Stimulated activated CD8-positive, alpha-beta memory T cell treated with anti-CD3 and anti-CD28 coated beads, Interleukin-12 subunit alpha, Interleukin-12 subunit beta, amount 100 ng/mL, for 1 hour (primary cell): Measurements from ENCODE around the gene ZFX.

ENCODE experiments used
- DNase-seq: peaks from one replicate; pipeline ENCODE4 v3.0.0-alpha.2; 2020; ENCODE audit warnings: low read depth

ZFX gene

DNA sequence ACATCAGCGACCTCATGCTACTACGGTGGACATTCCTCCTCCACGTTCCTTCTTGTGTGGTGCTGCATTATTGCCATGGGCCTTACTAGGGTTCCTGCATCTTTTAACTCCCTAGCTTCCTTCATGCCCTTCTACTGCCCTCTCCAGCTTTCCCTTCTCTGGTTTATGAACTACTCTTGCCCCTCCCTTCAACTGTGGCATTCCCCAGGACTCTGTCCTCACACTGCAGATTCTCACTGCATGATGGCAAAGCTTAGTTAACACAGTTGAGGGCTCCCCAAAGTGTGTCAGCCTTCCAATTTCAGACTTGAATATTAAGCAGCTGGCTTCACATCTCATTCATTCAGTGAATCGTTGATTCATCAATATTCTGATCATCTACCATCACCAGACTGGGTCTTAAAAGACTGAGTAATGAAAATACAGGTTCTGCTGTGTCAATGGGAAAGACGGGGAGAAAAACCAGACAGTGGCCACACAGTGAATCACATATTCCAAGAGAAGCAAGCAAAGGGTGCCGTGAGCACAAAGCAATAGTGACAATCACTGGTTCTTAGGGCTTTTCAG, 53.0 kb downstream of the ZFX start:
- no peak for DNase-seq

DNA sequence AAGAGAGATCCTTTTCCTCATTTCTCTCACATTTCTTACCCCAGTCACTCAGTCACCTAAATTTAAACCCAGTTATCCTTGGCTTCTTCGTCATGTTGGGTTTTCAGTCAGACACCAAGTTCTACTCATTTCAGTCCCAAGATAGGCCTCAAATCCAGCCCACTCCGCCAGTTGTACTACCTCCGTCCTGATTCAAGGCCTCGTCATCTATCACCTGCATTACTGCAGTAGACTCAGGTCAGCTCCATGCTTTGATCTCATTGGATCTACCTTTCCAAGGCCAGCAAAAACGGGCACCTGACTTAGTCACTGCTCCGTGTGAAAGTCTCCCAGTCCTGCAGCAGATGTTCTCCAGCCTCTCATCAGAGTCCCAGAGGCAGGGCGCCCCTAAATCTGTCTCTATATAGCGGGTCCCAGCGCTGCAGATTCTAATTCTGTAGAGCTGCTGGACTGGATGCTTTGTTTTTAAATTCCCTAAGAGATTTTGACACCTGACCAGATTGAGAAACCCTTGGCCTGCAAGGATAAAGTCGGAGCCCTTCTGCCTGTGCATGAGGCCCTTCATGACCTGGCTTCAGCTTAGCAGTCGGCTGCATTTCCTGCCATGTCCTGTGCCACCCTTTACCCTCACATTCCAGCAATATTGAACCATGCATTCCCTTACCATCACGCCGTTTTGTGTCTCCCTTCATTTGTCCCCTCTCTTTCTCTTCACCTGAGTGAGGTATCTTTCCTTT, 53.7 kb downstream of the ZFX start:
- DNase-seq: no peak

DNA sequence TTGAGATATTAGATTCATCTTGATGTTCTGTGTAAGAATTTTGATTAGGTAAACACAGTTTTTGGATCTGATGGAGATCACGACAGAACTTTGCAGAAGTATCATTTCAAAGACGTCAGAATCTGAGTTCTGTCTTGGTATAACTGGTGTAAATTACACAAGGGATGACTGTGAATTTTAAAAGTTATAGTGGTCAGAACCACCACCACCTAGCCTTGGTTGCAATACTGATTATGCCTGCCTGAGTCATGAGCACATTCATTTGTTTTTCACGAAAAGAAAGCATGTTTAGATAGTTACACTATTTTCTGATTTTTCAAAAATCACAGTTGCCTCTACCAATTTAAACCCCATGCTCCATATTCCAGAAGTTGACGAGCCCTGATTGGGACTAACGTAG, 54.8 kb downstream of the ZFX start:
- DNase-seq: no peak

DNA sequence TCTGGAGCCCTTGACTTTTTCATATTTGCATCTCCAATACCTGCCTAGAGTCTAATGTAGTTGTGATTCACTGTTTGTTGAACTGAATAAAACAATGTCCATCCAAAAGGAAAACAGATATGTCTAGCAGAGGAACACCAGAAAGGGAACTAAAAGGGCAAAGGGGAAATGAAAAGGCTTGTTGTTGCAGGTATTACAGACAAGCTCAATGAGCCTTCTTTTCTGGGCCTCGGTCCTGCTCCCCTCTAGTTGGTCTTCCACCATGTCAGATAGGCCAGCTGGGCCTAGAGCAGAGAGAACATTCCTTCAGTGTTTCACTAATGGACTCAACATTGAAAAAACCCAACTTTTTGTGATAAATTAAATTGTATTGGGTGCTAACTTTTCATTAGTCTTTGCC, 55.4 kb downstream of the ZFX start:
- no peak for DNase-seq

DNA sequence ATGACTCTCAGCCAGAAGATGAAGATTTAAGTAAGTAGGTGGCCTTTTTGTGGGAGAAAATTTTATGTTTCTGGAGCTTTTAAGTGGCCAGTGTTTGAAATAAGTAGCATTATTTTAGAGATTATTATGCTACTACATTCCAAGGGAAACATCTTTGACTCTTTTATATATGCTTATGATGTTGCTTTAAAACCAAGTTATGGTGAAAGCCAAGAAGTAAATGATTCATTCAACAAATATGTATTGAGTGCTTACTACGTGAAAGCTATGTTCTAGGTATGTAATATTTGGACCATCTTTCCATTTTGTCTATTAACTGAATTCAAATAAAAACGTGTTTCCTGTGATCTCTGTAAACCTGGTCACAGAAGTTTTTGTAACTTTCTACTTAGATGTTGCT, 58.3 kb downstream of the ZFX start:
- DNase-seq: no peak

DNA sequence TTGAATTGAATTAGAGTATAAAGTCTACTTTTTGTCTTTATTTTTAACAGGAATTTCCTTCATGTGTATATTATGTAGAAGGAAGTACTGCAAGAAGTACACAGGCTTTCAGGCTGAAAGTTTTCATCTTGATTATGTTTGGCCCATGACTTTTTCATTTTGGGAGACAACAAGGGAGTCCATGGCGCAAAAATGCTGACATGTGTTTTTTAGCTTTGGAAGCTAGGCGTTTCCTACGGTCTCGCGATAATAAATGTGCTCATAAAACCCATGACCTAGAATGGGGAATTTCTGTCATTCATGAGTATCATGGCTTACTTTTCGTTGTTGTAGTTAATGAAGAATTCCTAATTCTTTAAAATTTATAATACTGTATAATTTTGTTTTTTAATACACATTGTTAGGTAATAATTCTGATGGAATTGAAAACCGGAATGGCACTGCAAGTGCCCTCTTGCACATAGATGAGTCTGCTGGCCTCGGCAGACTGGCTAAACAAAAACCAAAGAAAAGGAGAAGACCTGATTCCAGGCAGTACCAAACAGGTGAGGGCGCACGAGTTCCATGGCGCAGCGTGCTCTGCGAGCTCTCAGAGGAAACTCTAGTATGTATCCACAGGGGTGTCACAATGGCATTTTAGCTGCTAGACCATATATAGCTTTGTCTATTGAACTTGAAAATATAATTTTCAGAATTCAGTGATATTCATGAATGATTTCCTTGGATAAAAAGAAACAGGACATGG, 59.1 kb downstream of the ZFX start:
- DNase-seq: no peak

DNA sequence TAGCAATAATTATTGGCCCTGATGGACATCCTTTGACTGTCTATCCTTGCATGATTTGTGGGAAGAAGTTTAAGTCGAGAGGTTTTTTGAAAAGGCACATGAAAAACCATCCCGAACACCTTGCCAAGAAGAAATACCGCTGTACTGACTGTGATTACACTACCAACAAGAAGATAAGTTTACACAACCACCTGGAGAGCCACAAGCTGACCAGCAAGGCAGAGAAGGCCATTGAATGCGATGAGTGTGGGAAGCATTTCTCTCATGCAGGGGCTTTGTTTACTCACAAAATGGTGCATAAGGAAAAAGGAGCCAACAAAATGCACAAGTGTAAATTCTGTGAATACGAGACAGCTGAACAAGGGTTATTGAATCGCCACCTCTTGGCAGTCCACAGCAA, 60.7 kb downstream of the ZFX start:
- DNase-seq: no peak

DNA sequence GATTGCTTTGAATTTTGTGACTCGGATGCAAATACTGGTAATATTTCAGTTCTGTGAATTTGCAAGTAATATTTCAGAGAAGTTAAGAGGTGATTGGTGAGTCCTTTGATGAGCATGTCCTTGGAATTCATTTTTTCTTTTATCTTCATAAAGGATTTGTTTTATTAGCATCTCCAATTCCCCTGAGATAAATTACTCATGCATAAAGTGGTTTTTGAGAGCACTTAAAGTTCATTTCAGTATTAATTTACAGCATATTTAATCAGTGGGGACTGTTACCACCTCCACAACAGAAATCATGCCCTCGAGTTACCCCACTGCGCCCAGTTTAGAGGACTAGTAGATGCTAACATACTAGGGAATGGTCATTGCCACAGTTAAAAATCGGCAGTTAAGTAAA, 65.0 kb downstream of the ZFX start:
- no peak for DNase-seq

DNA sequence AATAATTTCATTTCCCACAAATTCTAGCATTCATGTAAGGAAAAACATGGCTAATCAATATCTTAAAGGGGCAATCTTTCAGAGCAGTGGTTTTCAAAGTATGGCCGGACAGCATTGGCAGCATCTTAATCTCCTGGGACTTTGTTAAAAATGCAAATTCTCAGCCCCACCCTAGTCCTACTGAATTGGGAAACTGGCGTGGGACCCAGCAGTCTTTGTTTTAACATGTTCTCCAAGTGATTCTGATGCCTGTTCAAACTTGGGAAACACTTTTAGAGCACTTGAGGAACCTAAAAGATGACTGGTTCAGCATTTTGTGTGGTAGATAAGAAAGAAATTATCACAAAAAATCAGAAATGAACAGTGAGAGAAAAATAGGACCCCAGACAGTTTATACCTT, 65.7 kb downstream of the ZFX start:
- DNase-seq: no peak

DNA sequence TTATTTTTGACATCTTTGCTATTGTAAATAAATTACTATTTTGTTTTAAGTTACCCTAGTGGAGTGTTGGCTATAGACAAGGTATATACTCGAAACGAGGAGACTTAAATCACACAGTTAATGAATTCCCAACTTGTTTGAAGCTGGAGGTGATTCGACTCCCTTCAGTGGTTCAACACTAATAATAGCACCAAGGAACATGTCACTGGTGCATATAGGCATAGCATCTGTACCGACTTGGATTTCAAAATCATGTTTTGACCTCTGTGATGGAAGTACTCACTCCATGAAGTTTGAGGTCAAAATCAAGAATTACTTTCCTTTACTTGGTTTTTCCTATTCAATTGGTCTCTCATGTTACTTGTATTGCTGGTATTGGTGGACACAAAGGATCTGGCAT, 66.5 kb downstream of the ZFX start:
- no peak for DNase-seq

DNA sequence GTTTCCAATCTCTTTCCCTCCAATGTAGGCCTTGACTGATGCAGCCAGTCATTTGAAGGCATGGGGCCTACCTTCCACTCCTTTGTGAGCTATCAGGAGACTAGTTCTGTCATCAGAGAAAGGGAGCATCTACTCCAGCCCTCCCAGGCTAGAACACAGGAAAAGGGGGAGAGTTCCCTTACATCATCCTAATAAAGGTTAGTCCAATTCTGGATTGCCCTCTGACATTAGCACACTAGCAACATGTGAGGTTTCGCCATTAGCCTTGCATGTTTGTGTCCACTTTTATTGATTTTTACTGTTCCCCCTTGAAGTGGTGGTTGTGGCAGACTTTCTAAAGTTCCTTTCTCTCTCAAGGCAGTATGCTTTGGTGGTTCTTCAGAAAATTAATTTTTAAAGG, 67.3 kb downstream of the ZFX start:
- DNase-seq: no peak

DNA sequence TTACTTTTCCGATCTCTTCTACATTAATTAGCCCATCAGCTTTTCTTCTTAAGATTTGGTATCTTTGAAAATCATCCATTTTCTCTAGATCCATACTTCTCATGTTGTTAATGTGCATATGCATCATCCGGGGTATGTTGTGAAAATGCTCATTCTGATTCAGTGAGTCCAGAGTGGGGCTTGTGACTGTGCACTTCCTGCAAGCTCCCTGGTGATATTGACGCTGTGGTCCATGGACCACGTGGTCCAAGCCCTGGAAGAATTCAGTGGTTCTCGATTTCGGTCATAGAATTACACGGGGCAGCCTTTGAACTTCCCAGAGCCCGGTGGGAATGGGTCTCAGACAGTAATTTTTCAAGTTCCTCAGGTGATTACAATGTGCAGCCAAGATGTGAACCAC, 69.8 kb downstream of the ZFX start:
- DNase-seq: no peak

DNA sequence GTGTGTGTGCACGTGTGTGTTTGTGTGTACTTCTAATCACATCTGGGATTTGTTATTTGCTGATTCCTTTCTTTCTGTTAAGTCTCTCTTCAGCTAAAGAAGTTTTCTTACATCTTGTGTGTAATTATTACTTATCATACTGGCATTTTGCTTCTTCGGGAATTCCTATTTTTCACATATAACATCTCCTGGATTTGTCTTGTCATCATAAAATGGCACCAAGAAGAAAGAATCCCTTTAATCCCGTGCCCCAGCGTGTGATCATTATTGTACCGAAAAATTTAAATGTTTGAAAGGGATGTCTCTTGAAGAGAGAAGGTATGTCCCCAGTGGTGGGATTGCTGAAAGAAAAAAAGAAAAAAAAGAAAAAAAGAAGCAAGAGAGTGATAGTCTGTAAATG, 72.3 kb downstream of the ZFX start:
- no peak for DNase-seq

DNA sequence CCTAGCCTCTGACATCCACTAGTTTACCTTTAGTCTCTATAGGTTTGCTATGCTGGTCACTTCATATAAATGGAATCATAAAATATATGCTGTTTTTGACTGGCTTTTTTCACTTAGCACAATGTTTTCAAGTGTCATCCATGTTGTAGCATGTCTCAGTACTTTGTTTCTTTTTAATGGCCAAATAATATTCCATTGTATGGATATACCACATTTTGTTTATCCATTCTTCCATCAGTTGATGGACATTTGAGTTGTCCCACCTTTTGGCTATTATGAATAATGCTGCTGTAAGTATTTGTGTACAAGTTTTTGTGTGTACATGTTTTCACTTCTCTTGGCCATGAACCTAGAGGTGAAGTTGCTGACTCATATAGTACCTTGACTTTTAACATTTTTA, 75.7 kb downstream of the ZFX start:
- no peak for DNase-seq

DNA sequence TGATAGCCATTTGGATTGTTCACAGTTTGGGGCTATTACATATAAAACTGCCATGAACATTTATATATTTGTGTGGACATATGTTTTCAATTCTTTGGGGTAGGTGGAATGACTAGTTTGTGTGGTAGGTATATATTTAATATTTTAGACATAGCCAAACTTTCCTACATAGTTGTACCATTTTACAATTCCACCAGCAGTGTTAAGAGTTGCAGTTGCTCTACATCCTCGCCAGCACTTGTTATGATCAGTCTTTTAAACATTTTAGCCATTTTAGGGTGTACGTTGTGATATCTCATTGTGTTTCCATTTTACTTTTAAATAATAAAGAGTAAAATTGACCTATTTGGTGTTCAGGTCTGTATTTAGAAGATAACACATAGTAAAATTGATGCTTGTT, 76.6 kb downstream of the ZFX start:
- no peak for DNase-seq

DNA sequence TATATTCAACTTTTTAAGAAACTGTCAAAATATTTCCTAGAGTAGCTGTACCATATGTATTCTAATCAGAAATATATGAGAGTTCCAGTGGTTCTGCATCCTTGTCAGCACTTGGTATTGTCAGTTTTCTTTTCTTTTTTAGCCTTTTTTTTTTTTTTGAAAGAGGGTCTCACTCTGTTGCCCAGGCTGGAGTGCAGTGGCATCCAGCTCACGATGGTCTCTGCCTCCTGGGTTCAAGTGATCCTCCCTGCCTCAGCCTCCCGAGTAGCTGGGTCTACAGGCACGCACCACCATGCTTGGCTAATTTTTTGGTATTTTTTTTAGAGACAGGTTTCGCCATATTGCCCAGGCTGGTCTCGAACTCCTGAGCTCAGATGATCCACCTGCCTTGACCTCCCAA, 79.1 kb downstream of the ZFX start:
- DNase-seq: no peak

DNA sequence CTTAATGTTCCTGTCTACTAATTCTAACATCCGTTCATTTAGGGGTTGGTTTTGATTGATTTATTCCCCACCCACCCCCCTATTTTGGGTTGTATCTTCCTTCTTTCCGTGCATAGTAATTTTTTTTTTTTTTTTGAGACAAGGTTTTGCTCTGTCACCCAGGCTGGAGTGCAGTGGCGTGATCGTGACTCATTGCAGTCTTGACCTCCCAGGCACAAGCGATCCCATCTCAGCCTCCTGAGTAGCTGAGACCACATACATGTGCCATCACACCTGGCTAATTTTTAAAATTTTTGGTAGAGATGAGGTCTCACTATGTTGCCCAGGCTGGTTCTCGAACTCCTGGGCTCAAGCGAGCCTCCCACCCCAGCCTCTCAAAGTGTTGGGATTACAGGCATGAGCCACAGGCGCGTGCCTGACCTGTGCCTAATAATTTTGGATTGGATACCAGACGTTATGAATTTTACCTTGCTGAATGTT, 79.9 kb downstream of the ZFX start:
- DNase-seq: no peak

DNA sequence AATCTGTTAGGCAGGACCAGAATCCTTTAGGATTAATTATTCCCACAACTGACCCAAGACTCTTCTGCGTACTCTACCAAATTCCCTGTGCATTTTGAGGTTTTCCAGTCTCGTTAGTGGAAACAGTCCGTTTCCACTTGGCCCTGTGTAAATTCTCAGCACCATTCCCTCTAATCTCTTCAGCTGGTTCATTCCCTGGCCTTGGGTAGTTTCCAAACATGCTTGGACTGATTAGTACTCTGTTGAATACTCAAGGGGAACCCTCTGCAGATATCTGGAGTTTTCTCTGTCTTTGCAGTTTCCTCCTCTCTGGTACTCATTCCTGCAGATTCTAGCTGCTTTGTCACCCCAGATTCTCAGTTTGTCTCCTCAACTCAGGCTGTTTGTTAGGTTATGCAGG, 80.4 kb downstream of the ZFX start:
- DNase-seq: no peak

DNA sequence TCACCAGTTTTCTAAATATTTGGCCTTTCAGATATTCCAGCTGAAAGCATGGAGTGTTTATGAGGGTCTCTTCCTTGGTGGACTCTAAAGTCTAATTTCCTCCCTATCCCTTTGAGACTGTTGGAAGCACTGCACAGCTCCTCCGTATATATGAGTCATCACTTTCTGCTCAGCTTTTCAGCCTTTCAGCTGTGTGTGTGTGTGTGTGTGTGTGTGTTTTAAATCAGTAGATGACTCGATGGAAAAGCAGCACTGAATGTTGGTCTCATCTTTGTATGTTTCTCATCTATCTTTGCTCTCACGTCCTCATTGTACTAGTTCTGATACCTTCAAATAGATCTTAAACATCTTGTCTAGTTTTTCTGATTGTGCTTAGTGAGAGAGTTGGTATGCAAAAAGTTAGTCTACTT, 81.6 kb downstream of the ZFX start:
- DNase-seq: no peak

DNA sequence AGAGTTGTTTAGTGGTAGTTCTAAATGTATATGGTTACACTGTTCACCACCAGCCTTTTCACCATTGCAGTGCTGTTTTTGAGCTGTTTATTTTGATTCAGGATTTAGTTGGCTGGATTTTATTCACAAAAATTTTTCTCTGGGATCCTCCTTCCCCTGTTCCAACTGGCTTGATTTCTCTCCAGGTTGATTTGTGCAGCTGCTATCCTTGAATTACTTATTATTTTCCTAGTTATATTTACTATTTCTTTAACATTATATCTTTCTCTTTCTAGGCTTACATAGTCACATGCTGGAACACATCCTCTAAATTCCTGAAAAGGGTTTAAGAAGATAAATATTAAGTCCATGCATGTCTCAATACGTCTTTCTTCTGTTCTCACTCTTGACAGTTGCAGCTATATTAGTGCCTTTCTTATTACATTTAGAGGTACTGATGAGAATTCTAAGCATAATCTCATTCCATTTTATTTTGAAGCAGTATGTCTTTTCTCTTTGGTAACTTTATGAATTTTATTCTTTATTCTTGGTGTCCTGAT, 82.2 kb downstream of the ZFX start:
- DNase-seq: no peak

DNA sequence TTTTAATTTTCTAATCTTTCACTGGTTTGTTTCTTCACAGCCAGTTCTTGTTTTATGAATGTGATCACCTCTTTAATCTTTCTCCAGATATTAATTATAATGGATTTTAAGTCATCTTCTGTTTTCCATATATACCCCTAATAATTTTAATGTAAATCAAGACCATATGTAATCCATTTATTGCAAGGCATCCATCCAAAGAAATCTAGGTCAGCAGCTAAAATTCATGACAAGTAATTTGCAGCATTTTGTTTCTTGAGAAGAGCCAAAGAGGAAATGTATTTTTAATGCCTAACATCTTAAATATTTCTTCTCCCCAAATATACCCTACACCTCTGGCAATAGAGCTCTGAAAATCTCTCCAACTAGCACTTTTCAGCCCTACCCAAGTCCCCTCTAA, 83.3 kb downstream of the ZFX start:
- no peak for DNase-seq

DNA sequence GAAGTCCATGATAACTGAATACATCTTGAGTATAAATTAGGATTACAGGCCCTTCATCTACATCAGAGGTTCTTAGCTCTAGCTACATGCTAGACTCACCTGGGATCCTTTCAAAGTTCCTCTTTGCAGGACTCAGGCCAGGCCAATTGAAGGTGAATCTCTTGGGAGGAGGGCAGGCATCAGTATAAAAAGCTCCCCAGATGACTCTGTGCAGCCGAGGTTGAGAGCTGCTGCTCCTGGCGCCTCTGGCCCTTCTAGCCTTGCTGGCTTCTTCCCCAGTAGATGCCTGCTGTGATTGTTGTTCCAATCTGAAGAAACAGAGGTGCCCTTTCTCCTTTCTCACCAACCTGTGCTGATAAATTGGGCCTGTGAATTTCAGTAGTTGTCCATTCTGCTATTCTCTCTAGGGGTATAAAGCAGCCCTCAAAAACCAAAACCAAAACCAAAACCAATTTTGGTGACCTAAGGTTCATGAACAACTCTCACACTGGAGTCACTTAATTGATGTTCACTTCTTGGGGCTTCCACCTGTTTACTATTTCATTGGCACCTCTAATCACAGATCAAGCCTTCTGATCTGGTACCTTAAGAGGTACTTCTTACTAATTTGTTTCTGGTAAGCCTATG, 85.7 kb downstream of the ZFX start:
- no peak for DNase-seq
